ENCODE measurements around the gene WNT5B. TPM values are rescaled to one million over a fixed set of nuclear protein-coding genes. Genes with fewer than 3 reads are reported as not detected.

Gene WNT5B
- total and polyA plus RNA-seq, 4 experiments from 2014 or later: 0.17 to 0.61 TPM; not detected in 2

DNA sequence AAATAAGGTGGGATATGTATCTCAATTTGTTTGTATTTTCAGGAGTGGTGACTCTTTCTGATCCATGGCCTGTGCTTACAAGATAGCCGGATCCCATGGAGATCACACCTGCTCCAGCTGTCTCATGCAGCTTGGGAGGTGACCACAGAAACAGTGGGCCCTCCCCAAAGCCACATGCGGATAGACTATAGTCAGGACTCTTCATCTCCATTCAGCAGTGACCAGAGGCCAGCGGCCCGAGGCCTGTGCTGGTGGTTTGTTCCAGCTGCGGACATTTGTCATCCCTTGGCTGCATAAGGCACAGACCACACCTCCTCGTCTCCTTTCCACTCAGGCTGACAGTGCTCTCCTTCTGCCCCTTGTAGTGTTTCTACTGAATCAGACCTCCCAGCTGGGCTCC is 14.7 kb upstream of the WNT5B start:
- Histone ChIP-seq H3K4me1 (ENCODE audit: insufficient read depth, low read length) (no peaks in the 10 kb centered on the region), H3K27ac (ENCODE audit: low read depth, low read length) (no peak overlapping the region), H3K27me3 (ENCODE audit: insufficient read depth, low read length) (no peaks in the 10 kb centered on the region), H3K9me3 (ENCODE audit: control insufficient read depth in 1 of 2, low read length in 2 of 2) (no peaks in the 10 kb centered on the region), H3K36me3 (ENCODE audit: insufficient read depth, low read length) (no peaks in the 10 kb centered on the region), H3K4me3 (ENCODE audit: low read length in 2 of 2) (no peak overlapping the region)
- Mint-ChIP-seq H3K9me3 (peaks cover 0 to 1% (median 0%) of the 10 kb centered on the region in 8 donors), H3K27ac (no peak overlapping the region), H3K36me3 (no peaks in the 10 kb centered on the region), H3K4me3 (no peak overlapping the region), H3K4me1 (peaks cover 0 to 11% (median 2%) of the 10 kb centered on the region in 4 donors), H3K27me3 (peaks cover 4 to 6% of the 10 kb centered on the region in 2 donors)
- CTCF ChIA-PET (ENCODE audit: partially characterized antibody): no interaction called here
- intact Hi-C loops (cut with micrococcal nuclease): no loop called here
- no peak for DNase-seq
- POLR2A ChIA-PET (ENCODE audit: partially characterized antibody): no interaction called here

DNA sequence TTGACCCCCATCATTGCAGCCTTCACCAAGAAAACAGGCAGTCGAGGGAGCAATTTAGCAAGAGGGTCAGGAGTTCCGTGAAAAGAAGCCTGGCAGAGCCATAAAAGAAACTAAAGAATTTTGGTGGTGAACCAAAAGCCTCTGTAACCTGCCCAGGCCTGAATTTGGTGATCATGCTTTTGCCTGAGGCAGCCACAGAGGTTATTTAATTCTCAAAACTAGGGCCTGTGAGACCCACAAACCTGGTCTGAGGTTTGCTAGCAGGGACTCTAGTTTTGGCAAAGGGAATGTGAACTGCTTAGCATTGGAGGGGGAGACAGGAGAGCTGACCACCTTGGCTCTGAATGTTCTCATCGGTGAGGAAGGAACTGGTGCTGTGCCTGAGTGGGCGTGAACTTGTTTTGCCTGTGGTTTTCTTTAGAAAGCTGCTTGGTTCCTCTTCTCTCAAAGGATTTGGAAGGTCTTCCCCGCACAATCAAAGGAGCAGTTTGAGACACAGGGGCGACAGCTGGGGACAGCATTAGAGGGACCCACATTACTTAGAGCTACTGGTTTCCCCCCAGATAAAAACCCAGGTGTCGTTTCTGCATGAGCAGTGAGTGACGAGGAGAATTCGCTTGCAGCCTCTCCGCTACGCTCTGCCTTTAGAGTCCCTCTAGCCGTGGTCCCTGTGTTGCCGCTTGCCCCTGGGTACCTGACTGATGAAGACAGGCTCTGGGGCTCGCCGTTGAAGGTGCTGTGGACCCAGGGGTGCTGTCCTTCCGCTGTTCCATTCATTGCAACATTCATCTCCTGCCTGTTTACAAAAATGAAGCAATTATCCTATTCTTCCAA is 12.6 kb upstream of the WNT5B start:
- H3K27me3 Mint-ChIP-seq: peaks cover 4 to 9% of the 10 kb centered on the region in 2 donors
- no peak for DNase-seq
- Histone ChIP-seq H3K4me3 (ENCODE audit: low read length in 2 of 2) (no peak overlapping the region), H3K27ac (ENCODE audit: low read depth, low read length) (no peak overlapping the region), H3K36me3 (ENCODE audit: insufficient read depth, low read length) (no peaks in the 10 kb centered on the region), H3K4me1 (ENCODE audit: insufficient read depth, low read length) (no peaks in the 10 kb centered on the region), H3K27me3 (ENCODE audit: insufficient read depth, low read length) (no peaks in the 10 kb centered on the region), H3K9me3 (ENCODE audit: control insufficient read depth in 1 of 2, low read length in 2 of 2) (no peaks in the 10 kb centered on the region)
- ChIA-PET CTCF (ENCODE audit: partially characterized antibody) (interaction anchor here (1.2 to 1.4 kb wide), 2 partner anchors 16 to 174 kb away, joined by 3 to 4 read pairs; no protein-coding TSS in a partner anchor), POLR2A (ENCODE audit: partially characterized antibody) (no interaction called here)
- peaks cover 0 to 1% (median 0%) of the 10 kb centered on the region in 8 donors for H3K9me3 Mint-ChIP-seq
- intact Hi-C loops (cut with micrococcal nuclease): no loop called here
- peaks cover 0 to 14% (median 2%) of the 10 kb centered on the region in 4 donors for H3K4me1 Mint-ChIP-seq
- H3K4me3 Mint-ChIP-seq: no peak overlapping the region
- H3K36me3 Mint-ChIP-seq: no peaks in the 10 kb centered on the region
- H3K27ac Mint-ChIP-seq: no peak overlapping the region

DNA sequence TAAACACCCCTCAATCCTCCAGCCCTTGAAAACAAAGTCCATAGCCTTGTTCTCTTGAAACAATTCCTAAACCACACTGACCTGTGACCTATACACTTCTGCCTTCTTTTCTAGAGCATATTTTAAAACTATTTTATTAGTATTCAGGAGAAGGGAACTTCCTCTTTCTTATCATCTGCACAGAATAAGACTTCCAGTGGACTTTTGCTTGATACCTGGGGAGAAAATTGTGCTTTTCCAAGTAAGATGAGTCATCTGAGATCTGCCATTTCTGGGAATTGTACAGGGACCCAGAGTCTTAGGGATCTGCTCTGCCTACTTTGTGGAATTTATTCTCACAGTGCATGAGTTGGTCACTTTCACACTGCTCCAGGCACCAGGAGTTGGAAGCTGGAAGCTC is 10.5 kb upstream of the WNT5B start:
- Histone ChIP-seq H3K4me3 (ENCODE audit: low read length in 2 of 2) (no peak overlapping the region), H3K27ac (ENCODE audit: low read depth, low read length) (no peak overlapping the region), H3K27me3 (ENCODE audit: insufficient read depth, low read length) (no peaks in the 10 kb centered on the region), H3K4me1 (ENCODE audit: insufficient read depth, low read length) (no peaks in the 10 kb centered on the region), H3K9me3 (ENCODE audit: control insufficient read depth in 1 of 2, low read length in 2 of 2) (no peaks in the 10 kb centered on the region), H3K36me3 (ENCODE audit: insufficient read depth, low read length) (no peaks in the 10 kb centered on the region)
- intact Hi-C loops (cut with micrococcal nuclease): no loop called here
- CTCF ChIA-PET (ENCODE audit: partially characterized antibody): no interaction called here
- Mint-ChIP-seq H3K9me3 (peaks cover 0 to 1% (median 0%) of the 10 kb centered on the region in 8 donors), H3K4me3 (no peak overlapping the region), H3K36me3 (no peaks in the 10 kb centered on the region), H3K4me1 (peaks cover 0 to 14% (median 2%) of the 10 kb centered on the region in 4 donors), H3K27me3 (peaks cover 7 to 9% of the 10 kb centered on the region in 2 donors), H3K27ac (no peak overlapping the region)
- no peak for DNase-seq
- POLR2A ChIA-PET (ENCODE audit: partially characterized antibody): no interaction called here

DNA sequence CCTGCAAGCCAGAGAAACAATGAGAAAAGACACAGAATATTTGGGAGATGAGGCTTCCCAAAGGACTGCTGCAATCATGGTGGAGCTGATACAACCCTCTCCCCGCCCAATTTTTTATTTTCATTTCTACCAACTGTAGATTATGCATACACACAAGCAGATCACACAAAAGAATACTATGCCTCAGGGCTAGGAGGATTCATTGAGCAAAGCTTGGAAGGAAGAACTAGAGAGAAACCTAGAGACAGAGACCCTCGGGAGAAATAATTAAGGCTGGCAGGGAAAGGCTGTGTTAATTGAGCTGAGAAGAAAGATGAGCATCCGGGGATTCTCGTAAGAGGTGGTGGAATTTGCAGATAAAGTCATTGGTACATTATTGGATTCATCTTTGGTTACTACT is 9.9 kb upstream of the WNT5B start:
- H3K27ac Mint-ChIP-seq: no peak overlapping the region
- H3K4me3 Mint-ChIP-seq: no peak overlapping the region
- Histone ChIP-seq H3K27ac (ENCODE audit: low read depth, low read length) (no peak overlapping the region), H3K27me3 (ENCODE audit: insufficient read depth, low read length) (no peaks in the 10 kb centered on the region), H3K4me1 (ENCODE audit: insufficient read depth, low read length) (no peaks in the 10 kb centered on the region), H3K36me3 (ENCODE audit: insufficient read depth, low read length) (no peaks in the 10 kb centered on the region), H3K4me3 (ENCODE audit: low read length in 2 of 2) (no peak overlapping the region), H3K9me3 (ENCODE audit: control insufficient read depth in 1 of 2, low read length in 2 of 2) (no peaks in the 10 kb centered on the region)
- H3K4me1 Mint-ChIP-seq: peaks cover 0 to 14% (median 2%) of the 10 kb centered on the region in 4 donors
- ChIA-PET POLR2A (ENCODE audit: partially characterized antibody) (no interaction called here), CTCF (ENCODE audit: partially characterized antibody) (interaction anchor here (0.9 kb wide), 1 partner anchor 502 kb away, joined by 3 read pairs; no protein-coding TSS in a partner anchor)
- H3K9me3 Mint-ChIP-seq: peaks cover 0 to 1% (median 0%) of the 10 kb centered on the region in 8 donors
- H3K36me3 Mint-ChIP-seq: no peaks in the 10 kb centered on the region
- peaks cover 7 to 9% of the 10 kb centered on the region in 2 donors for H3K27me3 Mint-ChIP-seq
- intact Hi-C loops (cut with micrococcal nuclease): no loop called here
- DNase-seq: no peak

DNA sequence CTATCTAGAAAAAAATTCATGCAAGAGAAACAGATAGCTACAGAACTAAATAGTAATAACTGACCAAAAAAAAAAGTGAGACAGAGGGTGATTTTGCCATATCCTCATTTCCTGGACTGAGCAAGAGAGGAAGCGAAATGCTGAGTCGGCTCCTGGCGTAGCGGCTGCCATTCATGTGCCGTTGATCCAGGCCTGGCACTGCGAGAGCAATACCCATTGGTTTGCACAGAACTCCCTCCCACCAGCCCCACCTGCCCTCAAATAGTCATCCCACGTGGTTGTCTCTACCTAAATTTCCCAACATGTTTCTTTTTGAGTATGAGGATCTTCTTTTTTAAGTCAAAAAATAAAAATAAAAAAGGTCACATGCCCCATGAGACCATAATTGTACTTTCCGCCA is 9.4 kb upstream of the WNT5B start:
- Mint-ChIP-seq H3K36me3 (no peaks in the 10 kb centered on the region), H3K9me3 (peaks cover 0 to 1% (median 0%) of the 10 kb centered on the region in 8 donors), H3K27me3 (peaks cover 7 to 12% of the 10 kb centered on the region in 2 donors), H3K27ac (no peak overlapping the region), H3K4me3 (no peak overlapping the region), H3K4me1 (peaks cover 0 to 14% (median 2%) of the 10 kb centered on the region in 4 donors)
- no peak overlapping the region for H3K27ac ChIP-seq (ENCODE audit: low read depth, low read length)
- H3K4me1 ChIP-seq (ENCODE audit: insufficient read depth, low read length): no peaks in the 10 kb centered on the region
- intact Hi-C loops (cut with micrococcal nuclease): no loop called here
- no peaks in the 10 kb centered on the region for H3K9me3 ChIP-seq (ENCODE audit: control insufficient read depth in 1 of 2, low read length in 2 of 2)
- POLR2A ChIA-PET (ENCODE audit: partially characterized antibody): no interaction called here
- no peak overlapping the region for H3K4me3 ChIP-seq (ENCODE audit: low read length in 2 of 2)
- H3K27me3 ChIP-seq (ENCODE audit: insufficient read depth, low read length): no peaks in the 10 kb centered on the region
- H3K36me3 ChIP-seq (ENCODE audit: insufficient read depth, low read length): no peaks in the 10 kb centered on the region
- CTCF ChIA-PET (ENCODE audit: partially characterized antibody): interaction anchor here (0.9 kb wide), 1 partner anchor 502 kb away, joined by 3 read pairs; no protein-coding TSS in a partner anchor
- no peak for DNase-seq

DNA sequence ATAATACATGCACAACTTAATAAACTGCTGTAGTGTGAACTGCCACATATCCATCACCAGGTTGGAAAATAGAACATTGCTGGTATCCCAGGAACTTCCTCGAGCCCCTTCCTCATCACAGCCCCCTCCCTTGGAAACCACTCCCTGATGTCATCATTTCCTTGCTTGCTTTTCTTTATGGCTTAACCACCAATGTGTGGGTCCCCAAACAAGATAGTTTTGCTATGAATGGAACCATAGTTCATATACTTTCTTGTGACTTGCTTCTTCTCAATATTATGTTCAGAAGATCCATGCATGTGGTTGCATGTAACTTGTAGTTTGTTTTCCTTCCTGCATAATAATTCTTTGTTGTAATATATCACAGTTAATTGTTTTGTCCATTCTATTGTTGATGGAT is 8.9 kb upstream of the WNT5B start:
- Mint-ChIP-seq H3K27ac (peak overlapping the region in 1 of 7 donors; percentile 52), H3K9me3 (peaks cover 0 to under 1% (median 0%) of the 10 kb centered on the region in 8 donors), H3K36me3 (no peaks in the 10 kb centered on the region), H3K4me3 (no peak overlapping the region), H3K27me3 (peaks cover 6 to 16% of the 10 kb centered on the region in 2 donors), H3K4me1 (peaks cover 0 to 14% (median 2%) of the 10 kb centered on the region in 4 donors)
- Histone ChIP-seq H3K36me3 (ENCODE audit: insufficient read depth, low read length) (no peaks in the 10 kb centered on the region), H3K27me3 (ENCODE audit: insufficient read depth, low read length) (no peaks in the 10 kb centered on the region), H3K4me1 (ENCODE audit: insufficient read depth, low read length) (no peaks in the 10 kb centered on the region), H3K27ac (ENCODE audit: low read depth, low read length) (no peak overlapping the region), H3K4me3 (ENCODE audit: low read length in 2 of 2) (no peak overlapping the region), H3K9me3 (ENCODE audit: control insufficient read depth in 1 of 2, low read length in 2 of 2) (no peaks in the 10 kb centered on the region)
- POLR2A ChIA-PET (ENCODE audit: partially characterized antibody): no interaction called here
- CTCF ChIA-PET (ENCODE audit: partially characterized antibody): no interaction called here
- no peak for DNase-seq
- intact Hi-C loops (cut with micrococcal nuclease): no loop called here

DNA sequence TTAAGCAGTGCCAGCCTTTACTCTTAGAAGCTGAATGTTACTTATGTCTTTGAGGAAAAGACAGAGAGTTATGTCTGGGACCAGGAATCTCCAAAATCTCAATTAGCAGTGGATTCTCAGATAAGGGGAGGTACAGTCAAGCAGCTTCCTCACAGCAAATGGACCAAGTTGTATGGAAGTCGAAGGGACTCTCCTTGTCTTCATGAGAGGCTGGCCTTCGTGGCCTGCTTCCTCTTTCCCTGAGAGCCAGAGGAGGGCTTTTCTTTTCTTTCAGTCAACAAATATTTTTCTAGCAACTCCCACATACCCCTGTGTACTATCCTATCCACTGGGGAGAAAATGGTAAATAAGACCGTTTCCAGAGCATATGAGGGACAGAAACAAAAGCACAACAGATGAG is 6.6 kb upstream of the WNT5B start:
- H3K27me3 Mint-ChIP-seq: peaks cover 6 to 18% of the 10 kb centered on the region in 2 donors
- no peaks in the 10 kb centered on the region for H3K36me3 ChIP-seq (ENCODE audit: insufficient read depth, low read length)
- no peak overlapping the region for H3K27ac Mint-ChIP-seq
- no peaks in the 10 kb centered on the region for H3K9me3 ChIP-seq (ENCODE audit: control insufficient read depth in 1 of 2, low read length in 2 of 2)
- no peak overlapping the region for H3K4me3 Mint-ChIP-seq
- no peak overlapping the region for H3K27ac ChIP-seq (ENCODE audit: low read depth, low read length)
- peaks cover 0 to 6% (median under 1%) of the 10 kb centered on the region in 4 donors for H3K4me1 Mint-ChIP-seq
- CTCF ChIA-PET (ENCODE audit: partially characterized antibody): interaction anchor here (0.9 kb wide), 1 partner anchor 36 kb away, joined by 3 read pairs; no protein-coding TSS in a partner anchor
- intact Hi-C loops (cut with micrococcal nuclease): no loop called here
- DNase-seq: no peak
- POLR2A ChIA-PET (ENCODE audit: partially characterized antibody): no interaction called here
- H3K9me3 Mint-ChIP-seq: no peaks in the 10 kb centered on the region
- H3K4me3 ChIP-seq (ENCODE audit: low read length in 2 of 2): no peak overlapping the region
- no peaks in the 10 kb centered on the region for H3K36me3 Mint-ChIP-seq
- H3K27me3 ChIP-seq (ENCODE audit: insufficient read depth, low read length): no peaks in the 10 kb centered on the region
- H3K4me1 ChIP-seq (ENCODE audit: insufficient read depth, low read length): no peaks in the 10 kb centered on the region
